Subcutaneous adipose tissue (tissue), 4 donors: Measurements from ENCODE around the gene EFCAB12. TPM values are rescaled to one million over a fixed set of nuclear protein-coding genes. Genes with fewer than 3 reads are reported as not detected.

Experiments used
- total RNA-seq, 4 donors: library from RNA; depleted of rRNA; stranded (reverse); fragments of >200 nt; gene quantifications; one replicate each; pipeline ENCODE4 v1.1.0, GENCODE V29; 2016
- TF ChIP-seq, protein P1 (sequence below): fragments of 450-650 bp; IDR thresholded peaks from one replicate; pipeline ENCODE4 v1.5.1; 2016; ENCODE audit warnings: low read depth, mild to moderate bottlenecking, control low read depth, antibody characterized with exemption, moderate library complexity

The EFCAB12 gene
- total RNA-seq, 4 donors from 2014 or later, result 0.94 to 1.0 TPM; not detected in 2

DNA sequence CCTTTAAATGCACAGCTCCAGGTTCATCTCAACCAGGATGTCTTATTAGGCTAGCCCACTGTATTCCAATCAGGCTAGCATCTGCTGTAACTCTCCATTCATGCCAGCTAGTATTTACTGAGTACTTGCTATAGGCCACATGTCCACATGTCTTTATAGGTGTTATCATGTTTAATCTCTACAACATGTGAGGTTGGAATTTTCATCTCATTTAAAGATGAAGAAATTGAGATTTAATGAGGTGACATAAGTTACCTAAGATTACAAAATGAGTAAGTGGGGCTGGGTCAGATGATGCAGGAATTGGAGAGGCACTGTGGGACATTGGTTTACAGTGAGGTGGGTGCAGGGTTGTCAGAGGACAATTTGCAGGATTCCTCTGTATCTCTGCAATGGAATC is 14.5 kb upstream of the EFCAB12 start:
- TF ChIP-seq, protein P1, sequence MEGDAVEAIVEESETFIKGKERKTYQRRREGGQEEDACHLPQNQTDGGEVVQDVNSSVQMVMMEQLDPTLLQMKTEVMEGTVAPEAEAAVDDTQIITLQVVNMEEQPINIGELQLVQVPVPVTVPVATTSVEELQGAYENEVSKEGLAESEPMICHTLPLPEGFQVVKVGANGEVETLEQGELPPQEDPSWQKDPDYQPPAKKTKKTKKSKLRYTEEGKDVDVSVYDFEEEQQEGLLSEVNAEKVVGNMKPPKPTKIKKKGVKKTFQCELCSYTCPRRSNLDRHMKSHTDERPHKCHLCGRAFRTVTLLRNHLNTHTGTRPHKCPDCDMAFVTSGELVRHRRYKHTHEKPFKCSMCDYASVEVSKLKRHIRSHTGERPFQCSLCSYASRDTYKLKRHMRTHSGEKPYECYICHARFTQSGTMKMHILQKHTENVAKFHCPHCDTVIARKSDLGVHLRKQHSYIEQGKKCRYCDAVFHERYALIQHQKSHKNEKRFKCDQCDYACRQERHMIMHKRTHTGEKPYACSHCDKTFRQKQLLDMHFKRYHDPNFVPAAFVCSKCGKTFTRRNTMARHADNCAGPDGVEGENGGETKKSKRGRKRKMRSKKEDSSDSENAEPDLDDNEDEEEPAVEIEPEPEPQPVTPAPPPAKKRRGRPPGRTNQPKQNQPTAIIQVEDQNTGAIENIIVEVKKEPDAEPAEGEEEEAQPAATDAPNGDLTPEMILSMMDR, result no peak

DNA sequence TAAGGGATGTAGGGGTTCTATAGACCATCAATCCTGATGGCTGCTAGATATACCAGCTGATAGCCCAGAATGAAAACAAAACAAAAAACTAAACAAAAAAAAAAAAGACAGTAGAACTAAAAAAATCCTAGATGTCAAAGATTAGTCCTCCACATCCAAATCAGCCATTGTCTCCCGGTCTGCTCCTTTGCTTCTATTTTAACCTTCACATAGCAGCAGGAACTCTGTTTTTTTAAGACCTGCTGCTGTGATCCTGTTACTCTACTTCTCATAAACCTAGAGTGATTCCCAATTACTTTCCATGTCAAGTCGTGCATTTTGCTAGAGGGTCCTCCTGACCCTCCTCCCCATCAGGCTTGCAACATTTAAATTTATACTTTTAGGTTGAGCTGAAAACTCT is 14.1 kb upstream of the EFCAB12 start:
- TF ChIP-seq, protein P1, result no peak

DNA sequence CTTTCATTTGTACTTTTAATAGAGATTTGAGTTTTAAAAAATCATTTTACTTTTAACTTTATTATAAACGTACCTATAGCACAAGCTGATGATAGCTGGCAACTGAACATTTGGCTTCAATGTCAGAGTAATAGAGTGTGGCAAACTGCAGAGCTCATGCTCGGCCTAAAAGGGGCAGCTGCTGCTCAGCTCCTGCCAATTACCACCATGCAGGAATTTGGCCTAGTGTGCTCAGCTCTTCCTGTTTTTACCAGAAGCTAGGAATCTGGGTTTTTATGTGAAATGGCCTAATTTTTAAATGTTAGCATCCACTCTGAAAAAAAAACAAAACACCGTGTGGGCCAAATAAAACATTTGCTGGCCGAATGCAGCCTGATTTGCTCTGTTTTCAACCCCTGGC is 13.3 kb upstream of the EFCAB12 start:
- TF ChIP-seq, protein P1, result no peak

DNA sequence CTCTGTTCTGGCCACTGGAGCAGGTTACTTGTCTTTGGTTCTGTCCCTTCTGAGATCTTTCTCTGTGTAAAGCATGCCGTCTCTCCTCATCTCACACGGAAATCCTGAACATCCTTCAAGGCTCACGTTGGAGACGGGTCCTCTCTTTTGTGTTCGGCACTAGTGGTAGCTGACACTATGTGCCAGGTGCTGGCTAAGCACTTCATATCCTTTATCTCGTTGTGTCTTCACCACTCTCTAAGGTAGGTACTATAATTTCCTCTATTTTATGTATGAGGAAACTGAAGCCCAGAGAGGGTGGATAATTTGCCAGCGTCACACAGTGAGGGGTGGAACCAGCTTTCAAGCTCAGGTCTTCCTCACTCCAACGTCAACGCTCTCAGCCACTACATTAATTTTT is 12.8 kb upstream of the EFCAB12 start:
- TF ChIP-seq, protein P1, result no peak

DNA sequence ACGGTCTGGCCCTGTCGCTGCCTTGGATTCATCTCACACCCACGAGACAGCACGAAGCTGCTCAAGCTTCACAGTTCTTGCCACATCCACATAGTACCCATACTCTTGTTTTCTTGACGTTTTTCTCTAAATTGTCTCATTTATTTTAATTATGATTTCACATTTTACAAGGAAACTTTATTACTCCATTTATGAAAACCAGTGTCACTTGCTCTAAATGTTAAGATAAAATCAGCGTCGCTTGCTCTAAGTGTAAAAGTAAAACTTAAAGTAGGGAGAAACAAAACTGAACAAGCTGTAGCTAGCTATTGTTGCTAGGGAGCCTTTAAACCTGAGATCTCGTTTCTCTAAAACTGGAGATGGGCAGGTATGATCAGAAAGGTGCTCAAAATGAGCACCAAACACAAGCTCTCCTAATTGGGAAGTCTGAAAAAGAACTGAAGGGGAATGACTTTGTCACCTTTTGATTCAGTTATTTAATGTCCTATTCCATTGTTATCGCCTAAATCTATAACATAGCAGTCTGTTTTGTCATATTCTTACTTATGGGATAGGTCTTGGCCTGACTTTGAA is 12.3 kb upstream of the EFCAB12 start:
- TF ChIP-seq, protein P1, result no peak

DNA sequence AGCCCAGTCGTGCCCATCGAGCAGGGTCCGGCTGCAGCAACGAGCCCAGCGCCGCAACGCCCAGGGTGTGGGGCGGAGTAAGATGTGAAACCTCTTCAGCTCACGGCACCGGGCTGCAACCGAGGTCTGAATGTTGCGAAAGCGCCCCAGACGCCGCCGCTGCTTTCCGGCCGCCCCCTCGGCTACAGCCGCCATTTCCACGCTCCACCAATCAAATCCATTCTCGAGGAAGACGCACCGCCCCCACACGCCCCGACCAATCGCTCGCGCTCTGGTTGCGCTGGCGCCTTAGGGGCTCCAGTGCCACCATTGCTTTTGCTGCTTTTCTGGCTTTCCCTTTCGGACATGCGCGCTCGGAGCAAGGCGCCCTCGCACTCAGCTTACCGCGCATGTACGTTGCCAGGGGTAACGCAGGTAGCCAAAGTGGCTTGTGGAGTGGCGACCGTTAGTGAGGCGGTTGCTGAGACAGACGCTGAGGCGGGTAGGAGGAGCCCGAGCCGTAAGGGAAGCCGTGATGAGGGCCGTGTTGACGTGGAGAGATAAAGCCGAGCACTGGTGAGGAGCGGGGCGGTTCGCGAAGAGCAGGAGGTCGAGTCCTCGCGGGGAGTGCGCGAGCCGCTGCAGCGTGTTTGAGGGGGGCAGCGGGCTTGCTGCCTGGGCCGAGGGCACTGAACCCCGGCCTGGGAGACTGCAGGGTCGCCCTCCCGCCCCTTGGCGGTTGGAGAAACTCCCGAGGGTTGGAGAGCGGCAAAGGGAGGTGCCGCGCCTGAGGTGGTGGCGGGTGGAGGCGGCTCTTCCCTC is 11.6 kb upstream of the EFCAB12 start, which contains the start of the genes IFT122 and MBD4:
Gene IFT122 (plus strand): TSS at position 408 of the 801 bp plus-strand sequence. CDS start 107 bp downstream, at position 515.
Gene MBD4 (minus strand): TSS at position 132 of the 801 bp plus-strand sequence. CDS start 115 bp downstream, at position 17.
- TF ChIP-seq, protein P1, result no peak

DNA sequence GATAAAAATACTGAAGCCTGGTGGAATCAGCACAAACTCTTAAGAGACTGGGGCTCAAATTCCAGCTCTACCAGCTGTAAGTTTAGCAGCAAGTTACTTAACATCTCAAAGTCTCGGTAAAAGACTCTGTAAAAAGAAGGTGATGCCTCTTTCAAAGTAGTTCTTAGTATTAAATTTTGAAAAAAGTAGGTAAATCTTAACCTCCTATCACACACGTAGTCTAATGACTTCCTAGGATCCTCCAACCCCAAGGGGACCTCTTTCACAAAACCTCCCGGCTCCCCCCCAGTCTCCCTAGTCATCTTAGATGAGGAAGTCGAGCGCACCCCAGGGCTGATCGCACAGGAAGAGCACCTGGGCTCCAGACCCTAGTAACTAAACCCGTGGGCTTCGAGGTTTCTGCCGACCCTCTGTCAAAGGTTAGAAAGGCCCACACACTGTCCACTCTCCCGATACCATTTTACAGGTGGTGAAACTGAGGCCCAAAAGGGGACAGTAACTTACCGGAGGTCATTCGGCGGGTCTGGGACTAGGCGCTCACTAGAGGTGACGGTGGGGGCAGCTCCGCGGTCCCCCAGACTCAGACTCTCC is 10.9 kb upstream of the EFCAB12 start:
- TF ChIP-seq, protein P1, result no peak
